Left lung (tissue), 10 donors: ENCODE measurements around the gene MYO9A. TPM values are rescaled to one million over a fixed set of nuclear protein-coding genes. Genes with fewer than 3 reads are reported as not detected.
"Not testable (repeated sequence)": the region's sequence is repeated elsewhere in the genome, so short reads cannot be mapped to it uniquely, and the experiment has no call there.

Experiments
- ATAC-seq: fragments of 200-7000 bp; cut with Tn5 transposase; one replicate; pipeline ENCODE4 v1.9.1; 2020; ENCODE audit warnings: moderate library complexity
- DNase-seq, 4 donors: peaks; one replicate each; pipeline ENCODE4 v3.0.0-alpha.2; 2013 to 2020
- H3K27ac ChIP-seq, 2 donors: fragments of 200-600 bp; sonication (generic) in 1 of 2; one replicate each; pipeline versions ENCODE4 v1.5.0 to v1.8.0; 2020 to 2021
- H3K27me3 ChIP-seq, 2 donors: fragments of 200-600 bp; sonication (generic) in 1 of 2; one replicate each; pipeline versions ENCODE4 v1.5.0 to v1.8.0; 2020 to 2021
- H3K36me3 ChIP-seq, 2 donors: fragments of 200-600 bp; sonication (generic) in 1 of 2; one replicate each; pipeline versions ENCODE4 v1.5.0 to v1.8.0; 2020 to 2021
- H3K4me1 ChIP-seq, 2 donors: fragments of 200-600 bp; one replicate each; pipeline ENCODE4 v1.8.0; 2021
- H3K4me3 ChIP-seq, 2 donors: fragments of 200-600 bp; sonication (generic) in 1 of 2; one replicate each; pipeline versions ENCODE4 v1.5.0 to v1.8.0; 2020 to 2021; ENCODE audit warnings: mild to moderate bottlenecking in 1 of 2
- H3K9me3 ChIP-seq, 2 donors: fragments of 200-600 bp; sonication (generic) in 1 of 2; one replicate each; pipeline versions ENCODE4 v1.5.0 to v1.8.0; 2020 to 2021
- intact Hi-C, 2 donors: fragments of 100-400 bp; cut with DNase I; formaldehyde crosslinking; loops; one replicate each; pipeline versions ENCODE4 v1.11.2 to v1.14.2; 2022
- polyA plus RNA-seq, 6 donors: library from polyadenylated mRNA; unstranded; fragments of 120-200 nt; gene quantifications; one replicate each; pipeline ENCODE4 v1.2.1, GENCODE V29; 2013; ENCODE audit not compliant: insufficient read length in 6 of 6
- total RNA-seq, 2 donors: library from RNA; stranded (reverse); fragmentation: NEBNext Ultra II Directional; extraction: Animal tissue kit (Norgen Biotek cat#: 25700); gene quantifications; one replicate each; pipeline ENCODE4 v1.2.1, GENCODE V29; 2021
- TF ChIP-seq, protein P1 (sequence below), 2 donors: fragments of 200-600 bp; sonication (generic) in 1 of 2; IDR thresholded peaks; one replicate each; pipeline versions ENCODE4 v1.5.0 to v1.8.0; 2021; ENCODE audit warnings: antibody characterized with exemption in 2 of 2
- donor health status: DM: no; HTN: yes; CAD: no.
- donor health status: DM: no; HTN: no; CAD: no.

Gene MYO9A
- total and polyA plus RNA-seq, 8 donors = 30.8 to 67.4 (median 41.4) TPM

DNA sequence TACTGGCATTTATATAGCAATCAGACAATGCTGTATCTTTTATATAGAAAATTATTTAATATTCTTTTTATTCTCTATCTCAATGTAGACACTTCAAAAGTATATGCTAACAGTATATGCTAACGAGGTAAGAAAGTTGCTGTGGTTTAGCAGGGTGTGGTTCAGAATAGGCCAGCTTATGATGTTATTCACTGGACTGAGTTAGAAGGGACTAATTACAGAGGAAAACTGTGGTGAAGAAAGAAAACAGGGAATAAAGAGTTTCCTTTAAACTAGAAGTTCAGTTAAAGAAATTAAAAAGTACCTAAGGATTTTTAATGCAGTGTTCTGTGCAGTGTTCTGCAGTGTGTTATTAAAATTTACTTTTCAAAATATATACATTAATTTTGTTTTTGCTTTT lies 59.4 kb downstream of the MYO9A start:
- Histone ChIP-seq H3K4me3 (no peak overlapping the region), H3K36me3 (no peaks in the 10 kb centered on the region), H3K9me3 (no peaks in the 10 kb centered on the region), H3K27ac (no peak overlapping the region), H3K27me3 (no peaks in the 10 kb centered on the region), H3K4me1 (peaks cover 7 to 11% of the 10 kb centered on the region in 2 donors)
- TF ChIP-seq, protein P1, sequence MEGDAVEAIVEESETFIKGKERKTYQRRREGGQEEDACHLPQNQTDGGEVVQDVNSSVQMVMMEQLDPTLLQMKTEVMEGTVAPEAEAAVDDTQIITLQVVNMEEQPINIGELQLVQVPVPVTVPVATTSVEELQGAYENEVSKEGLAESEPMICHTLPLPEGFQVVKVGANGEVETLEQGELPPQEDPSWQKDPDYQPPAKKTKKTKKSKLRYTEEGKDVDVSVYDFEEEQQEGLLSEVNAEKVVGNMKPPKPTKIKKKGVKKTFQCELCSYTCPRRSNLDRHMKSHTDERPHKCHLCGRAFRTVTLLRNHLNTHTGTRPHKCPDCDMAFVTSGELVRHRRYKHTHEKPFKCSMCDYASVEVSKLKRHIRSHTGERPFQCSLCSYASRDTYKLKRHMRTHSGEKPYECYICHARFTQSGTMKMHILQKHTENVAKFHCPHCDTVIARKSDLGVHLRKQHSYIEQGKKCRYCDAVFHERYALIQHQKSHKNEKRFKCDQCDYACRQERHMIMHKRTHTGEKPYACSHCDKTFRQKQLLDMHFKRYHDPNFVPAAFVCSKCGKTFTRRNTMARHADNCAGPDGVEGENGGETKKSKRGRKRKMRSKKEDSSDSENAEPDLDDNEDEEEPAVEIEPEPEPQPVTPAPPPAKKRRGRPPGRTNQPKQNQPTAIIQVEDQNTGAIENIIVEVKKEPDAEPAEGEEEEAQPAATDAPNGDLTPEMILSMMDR (IDR thresholded peaks at IDR 0.05) = no peak
- no peak for DNase-seq
- intact Hi-C loops = no loop called here
- peak; percentile 41 for ATAC-seq

GRCh38 chr15:72057548-72058091 lies 60.3 kb downstream of the MYO9A start:
- DNase-seq = peak in 2 of 4 donors; percentile 18 to 26
- peak; percentile 47 for ATAC-seq
- H3K4me1 ChIP-seq = peaks cover 7 to 11% of the 10 kb centered on the region in 2 donors
- intact Hi-C loops = no loop called here
- no peak overlapping the region for H3K27ac ChIP-seq
- H3K27me3 ChIP-seq = no peaks in the 10 kb centered on the region
- H3K9me3 ChIP-seq = no peaks in the 10 kb centered on the region
- no peaks in the 10 kb centered on the region for H3K36me3 ChIP-seq
- TF ChIP-seq, protein P1 (IDR thresholded peaks at IDR 0.05) = no peak
- H3K4me3 ChIP-seq = no peak overlapping the region

DNA sequence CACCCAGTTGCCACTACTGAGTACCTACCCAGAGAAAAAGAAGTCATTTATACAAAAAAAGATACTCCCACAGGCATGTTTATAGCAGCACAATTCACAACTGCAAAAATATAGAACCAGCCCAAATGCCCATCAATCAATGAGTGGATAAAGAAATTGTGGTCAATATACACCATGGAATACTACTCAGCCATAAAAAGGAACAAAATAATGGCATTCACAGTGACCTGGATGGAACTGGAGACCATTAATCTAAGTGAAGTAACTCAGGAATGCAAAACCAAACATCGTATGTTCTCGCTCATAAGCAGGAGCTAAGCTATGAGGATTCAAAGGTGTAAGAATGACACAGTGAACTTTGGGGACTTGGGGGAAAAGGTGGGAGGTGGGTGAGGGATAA lies 61.7 kb downstream of the MYO9A start:
- not testable (repeated sequence) for H3K36me3 ChIP-seq

GRCh38 chr15:72053297-72053696 lies 64.7 kb downstream of the MYO9A start:
- H3K9me3 ChIP-seq, H3K4me3 ChIP-seq, H3K27me3 ChIP-seq, H3K27ac ChIP-seq, H3K4me1 ChIP-seq, ATAC-seq, DNase-seq, H3K36me3 ChIP-seq, intact Hi-C loops: not testable (repeated sequence)

More for the DNA sequence above, 61.7 kb downstream of the MYO9A start:
- DNase-seq, H3K4me3 ChIP-seq, H3K27ac ChIP-seq, H3K9me3 ChIP-seq, H3K27me3 ChIP-seq, ATAC-seq, intact Hi-C loops: not testable (repeated sequence)
- peaks cover 7 to 11% of the 10 kb centered on the region in 2 donors for H3K4me1 ChIP-seq

- TF ChIP-seq, protein P1 (IDR thresholded peaks at IDR 0.05) = no peak
- intact Hi-C loops = no loop called here
- H3K9me3 ChIP-seq = no peaks in the 10 kb centered on the region
- peaks cover 0 to 6% of the 10 kb centered on the region in 2 donors for H3K36me3 ChIP-seq
- no peaks in the 10 kb centered on the region for H3K27me3 ChIP-seq
- DNase-seq (no peak), ATAC-seq (peak; percentile 53)
- H3K4me1 ChIP-seq = no peaks in the 10 kb centered on the region
- H3K4me3 ChIP-seq = no peak overlapping the region
- H3K27ac ChIP-seq = no peak overlapping the region
These were observed 67.2 kb downstream of the MYO9A start for GRCh38 chr15:72050700-72051099.

- H3K27ac ChIP-seq = no peak overlapping the region
- H3K4me1 ChIP-seq = no peaks in the 10 kb centered on the region
- H3K9me3 ChIP-seq = no peaks in the 10 kb centered on the region
- intact Hi-C loops = no loop called here
- TF ChIP-seq, protein P1 (IDR thresholded peaks at IDR 0.05) = no peak
- ATAC-seq (no peak), DNase-seq (no peak)
- peaks cover 0 to 14% of the 10 kb centered on the region in 2 donors for H3K36me3 ChIP-seq
- H3K27me3 ChIP-seq = no peaks in the 10 kb centered on the region
- H3K4me3 ChIP-seq = no peak overlapping the region
These were observed 70.9 kb downstream of the MYO9A start for GRCh38 chr15:72047020-72047419.
